Naive B cell (primary cell): ENCODE results near the gene ABL1. TPM values are rescaled to one million over a fixed set of nuclear protein-coding genes. Genes with fewer than 3 reads are reported as not detected.

Experiments used
- ATAC-seq, 2 donors: fragments of 150-1000 bp; cut with Tn5 transposase; 2 replicates each; pipeline ENCODE4 v1.10.0; 2021; ENCODE audit warnings: low read depth in 2 of 2, mild to moderate bottlenecking in 2 of 2, moderate library complexity in 2 of 2
- DNase-seq: peaks from one replicate; pipeline ENCODE4 v3.0.0; 2022
- H3K27ac Mint-ChIP-seq, 6 donors: one replicate each; pipeline ENCODE4 v1.8.0; 2020 to 2022; ENCODE audit warnings: mild to moderate bottlenecking in 6 of 6, mixed read lengths in 6 of 6, moderate library complexity in 5 of 6, inconsistent platforms in 2 of 6
- H3K27me3 Mint-ChIP-seq, 3 donors: one replicate each; pipeline ENCODE4 v1.8.0; 2021 to 2022; ENCODE audit warnings: mixed read lengths in 3 of 3, mild to moderate bottlenecking in 1 of 3
- H3K36me3 Mint-ChIP-seq, 2 donors: one replicate each; pipeline ENCODE4 v1.8.0; 2020 to 2022; ENCODE audit warnings: mixed read lengths in 2 of 2, inconsistent platforms in 1 of 2, mild to moderate bottlenecking in 1 of 2
- H3K4me1 Mint-ChIP-seq, 3 donors: one replicate each; pipeline ENCODE4 v1.8.0; 2020 to 2022; ENCODE audit warnings: mixed read lengths in 3 of 3, inconsistent platforms in 1 of 3, mild to moderate bottlenecking in 1 of 3, moderate library complexity in 1 of 3
- H3K4me3 Mint-ChIP-seq, 8 donors: one replicate each; pipeline ENCODE4 v1.8.0; 2020 to 2022; ENCODE audit warnings: mild to moderate bottlenecking in 8 of 8, mixed read lengths in 8 of 8, moderate library complexity in 8 of 8, inconsistent platforms in 2 of 8
- H3K9me3 Mint-ChIP-seq, 7 donors: one replicate each; pipeline ENCODE4 v1.8.0; 2020 to 2022; ENCODE audit warnings: mixed read lengths in 7 of 7, mild to moderate bottlenecking in 5 of 7, inconsistent platforms in 2 of 7, moderate library complexity in 1 of 7
- polyA plus RNA-seq, 6 donors: library from polyadenylated mRNA; unstranded; fragments of 300-500 nt; fragmentation: Illumina TruSeq; gene quantifications; one replicate each; pipeline ENCODE4 v1.2.3, GENCODE V29; 2021; ENCODE audit warnings: low read depth in 6 of 6

ABL1 gene
- polyA plus RNA-seq, 6 donors from 2014 or later = 1.2 to 18.9 (median 9.4) TPM

- Mint-ChIP-seq H3K9me3 (no peaks in the 10 kb centered on the region), H3K36me3 (no peaks in the 10 kb centered on the region), H3K27ac (no peak overlapping the region), H3K4me3 (no peak overlapping the region), H3K4me1 (peaks cover under 1 to 12% (median 7%) of the 10 kb centered on the region in 3 donors), H3K27me3 (peaks cover 51 to 79% (median 74%) of the 10 kb centered on the region in 3 donors)
- DNase-seq = no peak
- ATAC-seq = no peak
Measured at GRCh38 chr9:130933114-130934046, 98.3 kb downstream of the ABL1 start.

- Mint-ChIP-seq H3K36me3 (no peaks in the 10 kb centered on the region), H3K27ac (no peak overlapping the region), H3K4me1 (peaks cover 0 to 14% (median 11%) of the 10 kb centered on the region in 3 donors), H3K27me3 (peaks cover 51 to 85% (median 81%) of the 10 kb centered on the region in 3 donors), H3K9me3 (no peaks in the 10 kb centered on the region), H3K4me3 (no peak overlapping the region)
- DNase-seq (no peak), ATAC-seq (no peak)
Measured at GRCh38 chr9:130934246-130934645, 99.2 kb downstream of the ABL1 start.

GRCh38 chr9:130934702-130935647 lies 99.9 kb downstream of the ABL1 start:
- Mint-ChIP-seq H3K27ac (peak overlapping the region in 1 of 6 donors; percentile 12), H3K36me3 (no peaks in the 10 kb centered on the region), H3K27me3 (peaks cover 49 to 84% (median 78%) of the 10 kb centered on the region in 3 donors), H3K9me3 (no peaks in the 10 kb centered on the region), H3K4me3 (no peak overlapping the region), H3K4me1 (peaks cover under 1 to 14% (median 10%) of the 10 kb centered on the region in 3 donors)
- no peak for DNase-seq
- ATAC-seq = no peak

GRCh38 chr9:130935648-130936271 lies 100.7 kb downstream of the ABL1 start:
- Mint-ChIP-seq H3K9me3 (no peaks in the 10 kb centered on the region), H3K27me3 (peaks cover 49 to 87% (median 77%) of the 10 kb centered on the region in 3 donors), H3K4me1 (peaks cover 9 to 20% (median 11%) of the 10 kb centered on the region in 3 donors), H3K27ac (no peak overlapping the region), H3K36me3 (no peaks in the 10 kb centered on the region), H3K4me3 (peak overlapping the region in 3 of 8 donors; percentile 29 to 55 (median 29))
- DNase-seq (no peak), ATAC-seq (no peak)

- Mint-ChIP-seq H3K27me3 (peaks cover 51 to 87% (median 78%) of the 10 kb centered on the region in 3 donors), H3K4me3 (peak overlapping the region in 5 of 8 donors; percentile 26 to 82 (median 49)), H3K27ac (peak overlapping the region in 1 of 6 donors; percentile 37), H3K9me3 (no peaks in the 10 kb centered on the region), H3K36me3 (no peaks in the 10 kb centered on the region), H3K4me1 (peaks cover 13 to 21% (median 15%) of the 10 kb centered on the region in 3 donors)
- DNase-seq = no peak
- no peak for ATAC-seq
Measured at GRCh38 chr9:130936285-130937117, 101.4 kb downstream of the ABL1 start.

Other genes starting within 250 kb of the ABL1 start
- not detected for gene PRDM12, start 170.7 kb upstream of the ABL1 start, polyA plus RNA-seq
- gene EXOSC2, start 141.5 kb upstream of the ABL1 start, polyA plus RNA-seq = 10 to 100 TPM; 24.1 to 41.1 (median 26.9) TPM
- gene QRFP, start 61.6 kb downstream of the ABL1 start, polyA plus RNA-seq = under 1 TPM in 2 of 6 donors, not detected in 4; 0.42 to 0.75 TPM
- gene FIBCD1, start 104.0 kb downstream of the ABL1 start, polyA plus RNA-seq = not detected
- gene LAMC3, start 173.9 kb downstream of the ABL1 start, polyA plus RNA-seq = under 1 TPM in 1 of 6 donors, not detected in 5; 0.17 TPM